ENCODE results near the gene ZDHHC11B.
"Not testable (repeated sequence)": the region's sequence is repeated elsewhere in the genome, so short reads cannot be mapped to it uniquely, and the experiment has no call there.

DNA sequence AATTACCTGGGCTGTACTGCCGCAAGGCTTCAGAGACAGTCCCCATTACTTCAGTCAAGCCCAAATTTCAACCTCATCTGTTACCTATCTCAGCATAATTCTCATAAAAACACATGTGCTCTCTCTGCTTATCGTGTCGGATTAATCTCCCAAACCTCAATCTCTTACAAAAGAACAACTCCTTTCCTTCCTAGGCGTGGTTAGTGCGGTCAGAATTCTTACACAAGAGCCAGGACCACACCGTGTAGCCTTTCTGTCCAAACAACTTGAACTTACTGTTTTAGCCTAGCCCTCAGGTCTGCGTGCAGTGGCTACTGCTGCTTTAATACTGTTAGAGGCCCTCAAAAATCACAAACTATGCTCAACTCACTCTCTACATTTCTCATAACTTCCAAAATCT, 78.4 kb downstream of the ZDHHC11B start:
- TF ChIP-seq POLR2A (IDR thresholded peaks at IDR 0.05; ENCODE audit: low read length); GATA1 (IDR thresholded peaks at IDR 0.05; ENCODE audit: low read depth, low read length): not testable (repeated sequence)

Data from erythroblast (primary cell).